OCI-LY7 (cell line): ENCODE measurements around the gene GGTLC2.

Source experiments
- EZH2phosphoT487 ChIP-seq: fragments of 200-600 bp; sonication (generic); IDR thresholded peaks from 2 replicates; pipeline ENCODE4 v1.6.1; 2018; ENCODE audit warnings: low read depth, borderline replicate concordance, mild to moderate bottlenecking, mixed run types, antibody characterized with exemption, low read length, moderate library complexity, mixed read lengths
- TF ChIP-seq, protein P1 (sequence below): fragments of 200-600 bp; sonication (generic); conservative IDR thresholded peaks from 2 replicates; pipeline ENCODE4 v1.5.1; 2014; ENCODE audit warnings: mild to moderate bottlenecking, antibody characterized with exemption, low read length, moderate library complexity, mixed read lengths

DNA sequence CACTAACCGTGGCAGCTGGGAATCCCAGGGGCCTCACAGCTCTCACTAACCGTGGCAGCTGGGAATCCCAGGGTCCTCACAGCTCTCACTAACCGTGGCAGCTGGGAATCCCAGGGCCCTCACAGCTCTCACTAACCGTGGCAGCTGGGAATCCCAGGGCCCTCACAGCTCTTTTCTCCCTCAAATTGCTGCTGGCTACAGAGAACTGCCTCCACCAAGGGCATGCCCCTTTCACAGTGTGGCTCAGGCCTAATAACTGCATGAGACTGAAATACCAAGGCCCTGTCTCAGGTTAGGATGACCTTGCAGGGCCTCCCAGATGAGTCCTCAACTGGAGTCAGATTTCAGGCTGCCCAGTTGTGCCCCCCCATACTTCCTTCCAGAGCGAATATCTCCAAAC is 35.1 kb upstream of the GGTLC2 start:
- TF ChIP-seq, protein P1, sequence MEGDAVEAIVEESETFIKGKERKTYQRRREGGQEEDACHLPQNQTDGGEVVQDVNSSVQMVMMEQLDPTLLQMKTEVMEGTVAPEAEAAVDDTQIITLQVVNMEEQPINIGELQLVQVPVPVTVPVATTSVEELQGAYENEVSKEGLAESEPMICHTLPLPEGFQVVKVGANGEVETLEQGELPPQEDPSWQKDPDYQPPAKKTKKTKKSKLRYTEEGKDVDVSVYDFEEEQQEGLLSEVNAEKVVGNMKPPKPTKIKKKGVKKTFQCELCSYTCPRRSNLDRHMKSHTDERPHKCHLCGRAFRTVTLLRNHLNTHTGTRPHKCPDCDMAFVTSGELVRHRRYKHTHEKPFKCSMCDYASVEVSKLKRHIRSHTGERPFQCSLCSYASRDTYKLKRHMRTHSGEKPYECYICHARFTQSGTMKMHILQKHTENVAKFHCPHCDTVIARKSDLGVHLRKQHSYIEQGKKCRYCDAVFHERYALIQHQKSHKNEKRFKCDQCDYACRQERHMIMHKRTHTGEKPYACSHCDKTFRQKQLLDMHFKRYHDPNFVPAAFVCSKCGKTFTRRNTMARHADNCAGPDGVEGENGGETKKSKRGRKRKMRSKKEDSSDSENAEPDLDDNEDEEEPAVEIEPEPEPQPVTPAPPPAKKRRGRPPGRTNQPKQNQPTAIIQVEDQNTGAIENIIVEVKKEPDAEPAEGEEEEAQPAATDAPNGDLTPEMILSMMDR: no peak
- TF ChIP-seq EZH2phosphoT487: no peak
